ENCODE data around the gene ID3. TPM values are rescaled to one million over a fixed set of nuclear protein-coding genes. Genes with fewer than 3 reads are reported as not detected.

The ID3 gene
- total RNA-seq, 1 donor, result 47.3 TPM

- Histone ChIP-seq H3K9me3 (ENCODE audit: low read depth, low read length) (no peaks in the 10 kb centered on the region), H3K4me3 (ENCODE audit: low read length) (no peak overlapping the region), H3K4me1 (ENCODE audit: insufficient read depth, low read length) (peaks cover 61% of the 10 kb centered on the region), H3K27me3 (ENCODE audit: insufficient read depth, low read length) (peaks cover 41% of the 10 kb centered on the region)
Measured at GRCh38 chr1:23563003-23563402, 3.7 kb upstream of the ID3 start.

- Histone ChIP-seq H3K27me3 (ENCODE audit: insufficient read depth, low read length) (peaks cover 44% of the 10 kb centered on the region), H3K4me1 (ENCODE audit: insufficient read depth, low read length) (peaks cover 60% of the 10 kb centered on the region), H3K4me3 (ENCODE audit: low read length) (no peak overlapping the region), H3K9me3 (ENCODE audit: low read depth, low read length) (no peaks in the 10 kb centered on the region)
Measured at GRCh38 chr1:23562137-23562876, 3.0 kb upstream of the ID3 start.

- Histone ChIP-seq H3K4me1 (ENCODE audit: insufficient read depth, low read length) (peaks cover 60% of the 10 kb centered on the region), H3K9me3 (ENCODE audit: low read depth, low read length) (no peaks in the 10 kb centered on the region), H3K27me3 (ENCODE audit: insufficient read depth, low read length) (peaks cover 50% of the 10 kb centered on the region), H3K4me3 (ENCODE audit: low read length) (no peak overlapping the region)
Measured at GRCh38 chr1:23561813-23562100, 2.5 kb upstream of the ID3 start.

- H3K4me3 ChIP-seq (ENCODE audit: low read length), result no peak overlapping the region
- peaks cover 55% of the 10 kb centered on the region for H3K27me3 ChIP-seq (ENCODE audit: insufficient read depth, low read length)
- no peaks in the 10 kb centered on the region for H3K9me3 ChIP-seq (ENCODE audit: low read depth, low read length)
- peaks cover 62% of the 10 kb centered on the region for H3K4me1 ChIP-seq (ENCODE audit: insufficient read depth, low read length)
Measured at GRCh38 chr1:23561076-23561812, 1.9 kb upstream of the ID3 start.

- Histone ChIP-seq H3K4me1 (ENCODE audit: insufficient read depth, low read length) (peaks cover 72% of the 10 kb centered on the region), H3K27me3 (ENCODE audit: insufficient read depth, low read length) (peaks cover 66% of the 10 kb centered on the region), H3K4me3 (ENCODE audit: low read length) (peak overlapping the region; percentile 72), H3K9me3 (ENCODE audit: low read depth, low read length) (no peaks in the 10 kb centered on the region)
Measured at GRCh38 chr1:23559985-23560741, 862 bp upstream of the ID3 start.

GRCh38 chr1:23558872-23559135 is 497 bp downstream of the ID3 start:
- H3K9me3 ChIP-seq (ENCODE audit: low read depth, low read length), result no peaks in the 10 kb centered on the region
- peak overlapping the region; percentile 72 for H3K4me3 ChIP-seq (ENCODE audit: low read length)
- H3K27me3 ChIP-seq (ENCODE audit: insufficient read depth, low read length), result peaks cover 62% of the 10 kb centered on the region
- H3K4me1 ChIP-seq (ENCODE audit: insufficient read depth, low read length), result peaks cover 84% of the 10 kb centered on the region

GRCh38 chr1:23558140-23558871 is 995 bp downstream of the ID3 start:
- Histone ChIP-seq H3K4me1 (ENCODE audit: insufficient read depth, low read length) (peaks cover 86% of the 10 kb centered on the region), H3K27me3 (ENCODE audit: insufficient read depth, low read length) (peaks cover 60% of the 10 kb centered on the region), H3K4me3 (ENCODE audit: low read length) (peak overlapping the region; percentile 72), H3K9me3 (ENCODE audit: low read depth, low read length) (no peaks in the 10 kb centered on the region)

GRCh38 chr1:23557471-23558124 is 1.7 kb downstream of the ID3 start:
- H3K4me3 ChIP-seq (ENCODE audit: low read length), result peak overlapping the region; percentile 72
- peaks cover 53% of the 10 kb centered on the region for H3K27me3 ChIP-seq (ENCODE audit: insufficient read depth, low read length)
- H3K4me1 ChIP-seq (ENCODE audit: insufficient read depth, low read length), result peaks cover 82% of the 10 kb centered on the region
- H3K9me3 ChIP-seq (ENCODE audit: low read depth, low read length), result no peaks in the 10 kb centered on the region

- Histone ChIP-seq H3K4me1 (ENCODE audit: insufficient read depth, low read length) (peaks cover 74% of the 10 kb centered on the region), H3K9me3 (ENCODE audit: low read depth, low read length) (no peaks in the 10 kb centered on the region), H3K27me3 (ENCODE audit: insufficient read depth, low read length) (peaks cover 46% of the 10 kb centered on the region), H3K4me3 (ENCODE audit: low read length) (peak overlapping the region; percentile 72)
Measured at GRCh38 chr1:23556635-23557470, 2.4 kb downstream of the ID3 start.

- Histone ChIP-seq H3K4me3 (ENCODE audit: low read length) (no peak overlapping the region), H3K27me3 (ENCODE audit: insufficient read depth, low read length) (peaks cover 43% of the 10 kb centered on the region), H3K9me3 (ENCODE audit: low read depth, low read length) (no peaks in the 10 kb centered on the region), H3K4me1 (ENCODE audit: insufficient read depth, low read length) (peaks cover 67% of the 10 kb centered on the region)
Measured at GRCh38 chr1:23555986-23556634, 3.2 kb downstream of the ID3 start.

- peaks cover 43% of the 10 kb centered on the region for H3K27me3 ChIP-seq (ENCODE audit: insufficient read depth, low read length)
- H3K9me3 ChIP-seq (ENCODE audit: low read depth, low read length), result no peaks in the 10 kb centered on the region
- peaks cover 60% of the 10 kb centered on the region for H3K4me1 ChIP-seq (ENCODE audit: insufficient read depth, low read length)
- H3K4me3 ChIP-seq (ENCODE audit: low read length), result peak overlapping the region; percentile 46
Measured at GRCh38 chr1:23555270-23555985, 3.9 kb downstream of the ID3 start.

GRCh38 chr1:23554481-23555269 is 4.6 kb downstream of the ID3 start:
- Histone ChIP-seq H3K4me3 (ENCODE audit: low read length) (peak overlapping the region; percentile 46), H3K4me1 (ENCODE audit: insufficient read depth, low read length) (peaks cover 52% of the 10 kb centered on the region), H3K9me3 (ENCODE audit: low read depth, low read length) (no peaks in the 10 kb centered on the region), H3K27me3 (ENCODE audit: insufficient read depth, low read length) (peaks cover 43% of the 10 kb centered on the region)
